Activated CD8-positive, alpha-beta T cell treated with anti-CD3 and anti-CD28 coated beads for 36 hours (primary cell): ENCODE measurements around the gene KRT23. TPM values are rescaled to one million over a fixed set of nuclear protein-coding genes. Genes with fewer than 3 reads are reported as not detected.

Experiments used
- ATAC-seq: fragments of 200-7000 bp; cut with Tn5 transposase; one replicate; pipeline ENCODE4 v1.10.0; 2021; ENCODE audit warnings: mild to moderate bottlenecking, moderate library complexity
- CTCF ChIA-PET: fragments of 350-600 bp; sonication (Branson Sonifier 250); formaldehyde crosslinking; loops from one replicate; lab custom pipeline; 2021; ENCODE audit warnings: antibody characterized with exemption; lab: Charles Lee
- POLR2A ChIA-PET: fragments of 350-600 bp; sonication (Branson Sonifier 250); formaldehyde crosslinking; loops from one replicate; lab custom pipeline; 2021; ENCODE audit warnings: antibody characterized with exemption; lab: Charles Lee
- DNase-seq: peaks from one replicate; pipeline ENCODE4 v3.0.0-alpha.2; 2020
- H3K27ac Mint-ChIP-seq: one replicate; pipeline ENCODE4 v1.8.0; 2021; ENCODE audit warnings: mild to moderate bottlenecking, mixed read lengths
- H3K27me3 Mint-ChIP-seq: one replicate; pipeline ENCODE4 v1.8.0; 2021; ENCODE audit warnings: mixed read lengths
- H3K36me3 Mint-ChIP-seq: one replicate; pipeline ENCODE4 v1.8.0; 2021; ENCODE audit warnings: low read depth, mixed read lengths
- H3K4me1 Mint-ChIP-seq: one replicate; pipeline ENCODE4 v1.8.0; 2021; ENCODE audit warnings: low read depth, mixed read lengths
- H3K4me3 Mint-ChIP-seq: one replicate; pipeline ENCODE4 v1.8.0; 2021; ENCODE audit warnings: mild to moderate bottlenecking, moderate library complexity, mixed read lengths
- H3K9me3 Mint-ChIP-seq: one replicate; pipeline ENCODE4 v1.8.0; 2021; ENCODE audit warnings: mixed read lengths
- intact Hi-C: fragments of 100-400 bp; cut with micrococcal nuclease; formaldehyde crosslinking; loops from one replicate; pipeline ENCODE4 v1.10.0; 2022
- total RNA-seq, 2 experiments: library from RNA; stranded (reverse); gene quantifications; one replicate each; pipeline ENCODE4 v1.2.3, GENCODE V29; 2021
- TF ChIP-seq, protein P1 (sequence below): fragments of 200-600 bp; IDR thresholded peaks from one replicate; pipeline ENCODE4 v1.8.0; 2022; ENCODE audit warnings: antibody characterized with exemption, mild to moderate bottlenecking

Gene KRT23
- total RNA-seq, 2 experiments from 2014 or later = not detected

DNA sequence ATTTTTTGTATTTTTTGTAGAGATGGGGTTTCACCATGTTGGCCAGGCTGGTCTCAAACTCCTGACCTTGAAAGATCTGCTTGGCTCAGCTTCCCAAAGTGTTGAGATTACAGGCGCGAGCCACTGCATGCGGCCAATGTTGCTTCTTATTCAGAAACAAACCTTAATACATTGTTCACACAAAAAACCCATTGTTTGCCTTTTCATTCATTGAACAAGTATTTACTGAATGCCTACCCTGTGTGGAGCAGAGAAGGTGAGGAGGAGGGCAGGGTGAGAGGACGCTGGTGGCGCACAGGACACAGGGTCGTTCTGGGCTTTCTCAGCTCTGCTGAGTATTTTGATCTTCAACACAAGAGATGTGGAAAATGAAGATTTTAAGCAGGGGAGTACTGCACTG is 8.0 kb upstream of the KRT23 start:
- Mint-ChIP-seq H3K4me1 (no peaks in the 10 kb centered on the region), H3K27ac (no peak overlapping the region), H3K27me3 (peaks cover 46% of the 10 kb centered on the region), H3K9me3 (no peaks in the 10 kb centered on the region), H3K36me3 (no peaks in the 10 kb centered on the region), H3K4me3 (no peak overlapping the region)
- ATAC-seq (no peak), DNase-seq (no peak)
- intact Hi-C loops = no loop called here
- ChIA-PET CTCF (interaction anchor here (1.1 kb wide), 1 partner anchor 19 kb away, joined by 4 read pairs; no protein-coding TSS in a partner anchor), POLR2A (no interaction called here)
- TF ChIP-seq, protein P1, sequence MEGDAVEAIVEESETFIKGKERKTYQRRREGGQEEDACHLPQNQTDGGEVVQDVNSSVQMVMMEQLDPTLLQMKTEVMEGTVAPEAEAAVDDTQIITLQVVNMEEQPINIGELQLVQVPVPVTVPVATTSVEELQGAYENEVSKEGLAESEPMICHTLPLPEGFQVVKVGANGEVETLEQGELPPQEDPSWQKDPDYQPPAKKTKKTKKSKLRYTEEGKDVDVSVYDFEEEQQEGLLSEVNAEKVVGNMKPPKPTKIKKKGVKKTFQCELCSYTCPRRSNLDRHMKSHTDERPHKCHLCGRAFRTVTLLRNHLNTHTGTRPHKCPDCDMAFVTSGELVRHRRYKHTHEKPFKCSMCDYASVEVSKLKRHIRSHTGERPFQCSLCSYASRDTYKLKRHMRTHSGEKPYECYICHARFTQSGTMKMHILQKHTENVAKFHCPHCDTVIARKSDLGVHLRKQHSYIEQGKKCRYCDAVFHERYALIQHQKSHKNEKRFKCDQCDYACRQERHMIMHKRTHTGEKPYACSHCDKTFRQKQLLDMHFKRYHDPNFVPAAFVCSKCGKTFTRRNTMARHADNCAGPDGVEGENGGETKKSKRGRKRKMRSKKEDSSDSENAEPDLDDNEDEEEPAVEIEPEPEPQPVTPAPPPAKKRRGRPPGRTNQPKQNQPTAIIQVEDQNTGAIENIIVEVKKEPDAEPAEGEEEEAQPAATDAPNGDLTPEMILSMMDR = no peak

DNA sequence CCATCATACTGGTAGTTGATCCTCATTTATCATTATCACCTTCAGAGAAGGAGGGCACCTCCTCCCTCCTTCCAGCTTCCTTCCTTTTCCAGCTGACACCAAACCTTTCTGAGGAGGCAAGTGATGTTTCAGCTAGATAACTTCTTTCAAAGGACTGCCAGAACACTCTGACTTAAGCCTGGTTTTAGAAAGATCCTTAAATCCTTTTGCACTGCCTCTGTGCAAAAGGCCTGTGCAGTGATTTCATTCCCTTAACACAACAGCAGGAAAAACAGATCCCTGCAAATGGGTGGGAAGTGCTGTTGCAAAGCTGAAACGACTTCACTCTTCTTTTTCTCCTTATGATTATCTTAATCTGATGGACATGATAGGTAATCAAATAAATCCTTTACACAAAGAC is 7.1 kb upstream of the KRT23 start:
- H3K4me3 Mint-ChIP-seq = no peak overlapping the region
- no peak for ATAC-seq
- TF ChIP-seq, protein P1 = no peak
- no peaks in the 10 kb centered on the region for H3K4me1 Mint-ChIP-seq
- no peak overlapping the region for H3K27ac Mint-ChIP-seq
- POLR2A ChIA-PET = no interaction called here
- H3K36me3 Mint-ChIP-seq = no peaks in the 10 kb centered on the region
- no peak for DNase-seq
- H3K27me3 Mint-ChIP-seq = peaks cover 41% of the 10 kb centered on the region
- CTCF ChIA-PET = interaction anchor here (1.1 kb wide), 1 partner anchor 19 kb away, joined by 4 read pairs; no protein-coding TSS in a partner anchor
- H3K9me3 Mint-ChIP-seq = no peaks in the 10 kb centered on the region
- intact Hi-C loops = no loop called here

DNA sequence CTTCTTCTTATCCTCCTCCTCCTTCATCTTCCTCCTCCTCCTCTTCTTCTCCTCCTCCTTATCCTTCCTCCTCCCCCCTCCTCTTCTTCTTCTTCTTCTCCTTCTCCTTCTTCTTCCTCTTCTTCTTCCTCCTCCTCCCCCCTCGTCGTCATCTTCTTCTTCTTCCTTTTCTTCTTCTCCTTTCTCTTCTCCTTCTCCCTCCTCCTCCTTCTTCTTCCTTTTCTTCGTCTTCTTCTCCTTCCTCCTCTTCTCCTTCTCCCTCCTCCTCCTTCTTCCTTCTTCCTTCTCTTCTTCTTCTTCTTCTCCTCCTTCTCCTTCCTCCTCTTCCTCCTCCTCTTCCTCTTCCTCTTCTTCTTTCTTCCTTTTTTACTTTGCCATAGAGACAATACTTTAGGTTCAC is 5.1 kb upstream of the KRT23 start:
- ChIA-PET POLR2A (no interaction called here), CTCF (no interaction called here)
- Mint-ChIP-seq H3K27ac (no peak overlapping the region), H3K4me1 (no peaks in the 10 kb centered on the region), H3K36me3 (no peaks in the 10 kb centered on the region), H3K27me3 (peaks cover 27% of the 10 kb centered on the region), H3K4me3 (no peak overlapping the region), H3K9me3 (no peaks in the 10 kb centered on the region)
- DNase-seq (no peak), ATAC-seq (no peak)
- TF ChIP-seq, protein P1 = no peak
- intact Hi-C loops = no loop called here

DNA sequence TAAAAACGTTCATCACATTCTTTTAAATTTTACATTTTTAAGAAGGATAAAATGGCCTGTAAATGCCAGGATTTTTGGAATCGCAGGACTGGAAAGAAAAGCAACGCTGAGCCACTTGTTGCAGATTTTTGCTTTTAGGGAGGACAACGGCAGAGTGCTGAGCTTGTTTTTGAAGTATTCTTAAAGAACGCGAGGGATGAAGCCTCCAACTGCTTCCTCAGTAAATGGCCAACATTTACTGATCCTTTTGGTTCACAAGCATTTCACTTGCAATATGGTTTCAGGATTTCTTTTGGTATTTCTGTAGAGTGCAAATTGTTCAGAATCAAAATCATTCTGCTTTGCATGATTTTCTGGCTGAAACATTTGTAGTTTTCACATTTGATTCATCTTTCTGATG is 2.8 kb upstream of the KRT23 start:
- H3K4me3 Mint-ChIP-seq = no peak overlapping the region

DNA sequence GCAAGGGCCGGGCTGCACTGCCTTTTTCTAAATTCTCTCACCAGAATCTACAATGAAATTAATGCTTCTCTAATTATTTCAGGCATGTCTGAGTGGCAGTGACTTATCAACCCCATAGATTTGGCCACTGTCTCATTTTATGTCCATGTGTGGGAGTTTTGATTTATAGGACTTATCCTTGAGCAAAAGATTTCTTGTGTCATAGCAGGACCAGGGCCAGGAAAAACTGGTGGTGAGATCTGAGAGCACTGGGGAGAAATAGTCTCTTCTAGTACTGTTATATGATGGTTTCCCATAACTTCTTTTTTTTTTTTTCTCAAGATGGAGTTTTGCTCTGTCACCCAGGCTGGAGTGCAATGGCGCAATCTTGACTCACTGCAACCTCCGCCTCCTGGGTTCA is 1.5 kb upstream of the KRT23 start:
- Mint-ChIP-seq H3K36me3 (no peaks in the 10 kb centered on the region), H3K4me3 (no peak overlapping the region), H3K27ac (no peak overlapping the region), H3K4me1 (no peaks in the 10 kb centered on the region), H3K27me3 (peaks cover 12% of the 10 kb centered on the region), H3K9me3 (no peaks in the 10 kb centered on the region)
- CTCF ChIA-PET = interaction anchor here (0.7 kb wide), 1 partner anchor 34 kb away, joined by 3 read pairs; no protein-coding TSS in a partner anchor
- POLR2A ChIA-PET = no interaction called here
- ATAC-seq (no peak), DNase-seq (no peak)
- intact Hi-C loops = no loop called here
- TF ChIP-seq, protein P1 = no peak

More for the DNA sequence above, 2.8 kb upstream of the KRT23 start:
- ATAC-seq (no peak), DNase-seq (no peak)
- no peaks in the 10 kb centered on the region for H3K9me3 Mint-ChIP-seq
- H3K4me1 Mint-ChIP-seq = no peaks in the 10 kb centered on the region
- no peak overlapping the region for H3K27ac Mint-ChIP-seq
- no peaks in the 10 kb centered on the region for H3K36me3 Mint-ChIP-seq
- intact Hi-C loops = no loop called here
- CTCF ChIA-PET = no interaction called here
- peaks cover 21% of the 10 kb centered on the region for H3K27me3 Mint-ChIP-seq
- TF ChIP-seq, protein P1 = no peak
- POLR2A ChIA-PET = interaction anchor here (1.5 kb wide), 1 partner anchor 12 kb away, joined by 3 read pairs; no protein-coding TSS in a partner anchor
